Measurements from ENCODE around the gene SNX33.
"Not testable (repeated sequence)": the region's sequence is repeated elsewhere in the genome, so short reads cannot be mapped to it uniquely, and the experiment has no call there.

The SNX33 gene

DNA sequence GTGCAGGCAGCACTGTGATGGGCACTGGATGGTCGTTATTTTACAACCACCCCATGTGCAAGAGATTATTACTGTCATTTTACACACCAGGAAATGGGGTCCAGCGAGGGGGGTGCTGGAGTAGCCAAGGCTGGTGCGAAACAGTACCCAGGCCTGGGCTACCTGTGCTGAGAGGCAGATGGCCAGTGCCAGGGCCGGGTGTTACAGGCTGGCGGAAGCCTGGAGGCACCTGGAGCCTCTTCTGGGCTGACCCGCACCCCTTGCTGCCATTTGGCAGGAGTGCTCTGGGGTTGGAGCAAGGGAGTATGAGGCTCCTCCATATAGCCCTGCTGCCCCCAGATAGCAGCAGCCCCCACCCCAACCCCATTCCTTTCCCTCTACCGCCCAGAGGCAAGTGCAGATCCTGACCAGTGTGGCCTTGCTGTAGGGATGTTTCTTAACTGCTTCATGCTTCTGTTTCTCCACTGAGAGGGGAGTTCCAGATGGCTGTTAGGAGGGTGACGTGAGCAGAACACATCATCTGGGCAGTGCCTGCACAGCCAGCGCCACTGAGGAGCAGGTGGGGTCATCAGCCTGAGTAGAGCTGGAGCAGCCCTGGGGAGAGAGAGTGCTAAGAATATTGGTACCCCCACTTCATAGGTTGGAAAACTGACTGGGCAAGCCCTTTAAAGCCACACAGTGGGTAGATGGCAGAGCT, 15.3 kb downstream of the SNX33 start:
- DNase-seq, result no peak

DNA sequence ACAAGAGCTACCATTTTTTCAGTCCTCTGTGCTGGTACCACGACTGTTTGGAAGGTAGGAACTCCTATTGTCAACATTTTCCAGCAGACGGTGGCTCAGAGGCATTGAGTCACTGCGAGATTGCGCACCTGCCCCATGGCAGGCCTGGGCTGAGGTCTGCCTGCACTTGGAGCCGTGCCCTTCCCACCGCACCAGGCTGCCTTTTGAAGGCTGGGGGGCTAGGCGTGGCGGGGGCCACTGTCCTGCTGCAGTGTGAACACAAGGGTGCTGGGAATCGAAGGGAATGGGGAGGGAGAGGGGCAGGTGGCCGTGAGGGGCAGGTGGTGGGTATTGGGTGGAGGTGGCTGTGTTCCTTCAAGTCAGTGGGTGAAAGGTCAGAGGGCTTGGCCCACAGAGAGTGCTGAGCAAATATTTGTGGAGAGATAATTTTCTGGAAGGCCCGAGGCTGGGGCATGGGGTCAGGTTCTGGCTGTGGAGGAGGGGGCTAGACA, 16.3 kb downstream of the SNX33 start:
- DNase-seq, result no peak

DNA sequence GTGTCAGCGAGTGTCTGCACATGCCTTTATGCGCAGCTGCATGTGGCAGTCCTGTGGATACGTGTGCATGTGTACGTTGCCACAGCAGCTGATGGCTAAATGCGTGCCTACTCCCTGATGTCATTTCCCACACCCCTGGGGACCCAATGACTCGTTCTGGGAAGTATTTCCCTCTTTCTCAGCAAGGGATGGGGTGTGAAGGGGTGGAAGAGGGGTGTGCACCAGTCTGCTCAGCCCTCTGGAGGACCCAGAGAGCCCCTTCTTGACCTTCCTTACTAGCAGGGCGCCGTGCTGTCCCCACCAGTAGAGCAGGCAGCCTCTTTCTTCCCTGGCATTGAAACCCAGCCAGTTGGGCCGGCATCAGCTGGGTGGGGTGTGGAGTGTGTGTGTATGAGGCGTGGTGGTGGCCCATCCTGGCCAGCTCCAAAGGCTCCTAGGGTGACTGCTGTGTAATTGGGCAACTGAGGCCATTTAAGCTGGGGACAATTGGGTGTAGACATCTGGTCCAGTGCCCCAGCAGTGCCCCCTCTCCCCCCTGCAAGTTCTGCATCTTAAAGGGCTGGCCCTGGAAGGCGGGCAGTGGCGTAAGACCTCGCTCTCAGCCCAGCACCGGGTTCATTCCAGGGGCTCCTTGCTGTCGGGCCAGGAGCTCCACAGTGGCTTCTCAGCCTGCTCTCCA, 19.2 kb downstream of the SNX33 start:
- no peak for DNase-seq

DNA sequence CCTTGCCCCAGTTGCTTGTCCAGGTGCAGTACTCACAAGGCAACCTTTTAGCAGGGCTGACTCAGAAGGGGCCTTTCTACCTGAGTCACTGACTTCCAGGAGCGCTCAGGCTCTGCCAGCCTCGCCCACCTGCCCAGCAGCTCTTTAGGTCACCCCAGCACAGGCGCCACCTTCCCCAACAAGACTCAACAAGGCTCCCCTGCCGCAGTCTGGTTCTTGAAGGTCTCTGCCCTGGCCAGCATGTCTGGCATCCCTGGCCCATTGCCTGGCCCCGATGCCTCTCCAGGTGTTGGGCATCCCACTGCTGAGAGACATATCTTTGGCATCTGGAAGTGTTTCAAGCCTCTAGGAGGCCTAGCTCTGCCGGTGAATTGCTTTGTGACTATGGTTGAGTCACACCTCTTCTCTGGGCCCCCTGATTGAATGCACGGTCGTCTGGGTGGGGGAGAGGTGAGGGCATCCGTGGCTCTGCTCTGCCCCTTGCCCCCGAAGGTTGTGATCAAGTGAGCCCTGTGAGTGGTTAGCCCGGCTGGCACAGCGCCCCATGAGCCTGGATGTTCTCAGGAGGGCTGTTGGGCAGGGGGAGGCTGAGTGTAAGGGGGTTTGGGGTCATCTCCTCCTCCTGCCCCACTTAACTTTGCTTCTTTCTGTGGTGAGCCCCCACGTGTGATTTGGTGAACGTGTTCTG, 21.6 kb downstream of the SNX33 start:
- no peak for DNase-seq

DNA sequence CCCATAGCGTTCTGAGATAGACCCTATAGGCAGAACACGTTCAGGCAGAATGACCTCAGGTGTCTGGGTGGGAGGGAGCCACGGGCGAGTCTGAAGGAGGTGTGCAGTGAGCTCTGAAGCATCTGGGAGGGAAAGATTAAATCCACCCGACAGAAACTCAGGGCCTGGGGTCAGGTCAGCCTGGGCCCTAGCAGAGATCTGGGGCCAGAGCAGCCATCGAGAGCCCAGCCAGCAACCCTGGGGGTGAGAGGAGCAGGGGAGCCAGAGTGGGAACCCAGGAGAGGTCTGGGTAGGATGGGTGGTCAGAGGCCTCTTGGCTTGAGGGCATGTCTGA, 22.1 kb downstream of the SNX33 start:
- no peak for DNase-seq

DNA sequence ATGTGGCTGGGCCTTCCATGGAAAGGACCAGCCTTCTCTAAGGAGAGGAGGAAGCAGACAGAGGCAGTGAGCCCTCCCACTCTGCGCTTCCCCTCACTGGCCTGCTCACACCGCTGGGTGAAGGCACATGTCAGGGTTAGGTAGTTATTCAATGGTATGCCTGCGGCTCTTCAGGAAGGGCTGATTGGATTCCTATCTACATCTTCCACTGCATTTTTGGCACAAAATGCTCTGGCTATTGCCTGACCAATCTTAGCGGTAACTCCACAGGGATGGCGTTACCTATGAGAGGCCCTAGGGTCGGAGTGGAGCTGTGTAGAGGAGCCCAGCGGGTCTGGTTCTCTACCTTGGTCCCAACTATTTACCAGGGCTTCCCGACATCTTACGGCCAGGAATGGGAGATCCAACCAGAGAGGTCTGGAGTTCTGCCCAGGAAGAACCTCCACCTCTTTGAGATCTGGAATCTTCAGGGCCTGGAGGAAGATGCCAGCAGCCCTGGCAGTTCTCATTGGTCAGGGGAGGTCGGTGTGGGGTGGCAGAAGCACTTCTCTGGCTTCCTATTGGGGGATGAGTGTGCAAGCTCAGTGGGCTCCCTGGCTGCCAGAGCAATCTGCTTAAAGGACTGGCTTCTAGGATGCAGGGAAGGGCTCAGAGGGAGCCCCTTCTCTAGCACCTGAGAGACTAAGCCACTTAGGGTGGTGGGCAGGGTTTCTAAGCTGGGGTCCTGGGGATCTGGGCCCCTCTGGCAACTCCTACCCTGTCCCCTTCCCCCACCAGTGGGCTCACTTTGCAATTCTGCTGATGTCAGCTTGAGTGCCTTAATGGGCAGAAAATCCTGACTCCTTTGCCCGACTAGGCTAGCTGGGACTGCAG, 24.3 kb downstream of the SNX33 start:
- no peak for DNase-seq

DNA sequence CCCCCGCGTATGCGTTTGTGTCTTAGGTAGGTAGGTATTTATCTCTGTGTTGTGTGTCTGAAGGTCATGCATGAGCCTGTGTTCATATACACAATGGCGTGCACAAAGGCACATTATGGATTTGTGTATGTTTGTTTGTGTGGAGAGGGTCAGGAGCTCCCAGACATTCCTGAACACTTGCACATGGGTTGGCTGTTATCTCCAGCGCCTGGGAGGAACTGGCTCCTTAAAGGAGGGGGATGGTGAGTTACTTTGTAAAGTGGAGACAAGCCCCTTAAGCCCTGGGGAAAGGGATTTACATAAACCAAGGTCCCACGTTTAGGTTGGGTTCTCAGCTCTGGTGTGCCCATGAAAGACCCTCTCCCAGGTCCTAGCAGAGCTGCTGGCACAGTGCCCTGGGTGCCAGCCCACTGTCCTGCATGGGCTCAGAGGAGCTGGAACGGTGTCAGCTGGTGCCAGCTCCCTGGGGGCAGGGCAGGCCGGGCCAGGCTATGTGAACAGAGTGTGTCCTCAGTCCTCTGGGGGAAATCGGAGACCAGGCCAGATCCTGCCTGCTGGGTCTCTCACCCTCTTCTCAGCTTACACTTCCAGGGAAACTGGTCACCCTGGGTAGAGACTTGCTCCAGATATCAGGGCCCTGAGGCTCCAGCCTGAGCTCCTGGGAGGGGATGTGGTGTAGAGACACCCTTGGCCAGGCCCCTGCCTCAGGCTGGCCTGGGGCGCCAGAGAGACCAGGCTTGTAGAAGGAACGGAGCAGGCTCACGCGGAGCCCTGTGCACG, 25.1 kb downstream of the SNX33 start:
- no peak for DNase-seq

DNA sequence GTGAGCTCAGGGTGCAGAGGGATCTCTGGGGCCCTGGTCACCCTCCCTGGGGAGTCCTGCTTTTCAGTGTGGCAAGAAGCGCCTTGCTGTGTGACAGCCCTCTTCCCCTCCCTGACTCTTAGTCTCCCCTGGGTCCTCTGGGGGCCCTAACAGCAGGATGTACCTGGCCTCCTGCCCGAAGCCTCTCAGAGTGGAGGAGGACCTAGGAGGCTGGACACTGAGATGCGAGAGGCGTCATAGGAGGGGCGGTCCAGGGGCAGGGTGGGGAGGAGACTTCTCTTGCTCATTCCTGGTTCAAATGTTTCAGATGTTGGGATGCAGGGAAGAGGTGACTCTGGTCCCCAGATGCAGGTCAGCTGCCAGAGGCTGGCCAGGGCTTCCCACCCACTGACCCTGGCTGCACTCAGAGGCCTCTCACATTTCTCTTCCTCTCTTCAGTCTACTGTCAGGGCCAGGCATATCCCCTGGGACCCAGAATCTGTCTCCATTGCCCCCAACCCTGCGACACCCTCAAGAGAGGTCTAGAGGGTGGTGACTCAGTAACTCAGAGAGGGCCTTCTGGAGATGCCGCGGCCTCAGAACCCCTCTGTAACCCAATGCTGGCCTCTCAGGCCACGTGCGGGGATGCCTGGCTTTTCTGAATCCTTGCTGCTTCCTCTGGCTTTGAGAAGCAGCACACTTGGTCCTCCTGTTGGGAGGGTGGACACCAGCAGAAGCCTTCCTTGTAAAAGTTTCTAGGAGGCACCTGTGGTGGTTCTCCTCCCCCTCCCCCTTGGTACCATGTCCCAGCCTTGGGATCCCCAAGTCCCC, 25.9 kb downstream of the SNX33 start:
- no peak for DNase-seq

DNA sequence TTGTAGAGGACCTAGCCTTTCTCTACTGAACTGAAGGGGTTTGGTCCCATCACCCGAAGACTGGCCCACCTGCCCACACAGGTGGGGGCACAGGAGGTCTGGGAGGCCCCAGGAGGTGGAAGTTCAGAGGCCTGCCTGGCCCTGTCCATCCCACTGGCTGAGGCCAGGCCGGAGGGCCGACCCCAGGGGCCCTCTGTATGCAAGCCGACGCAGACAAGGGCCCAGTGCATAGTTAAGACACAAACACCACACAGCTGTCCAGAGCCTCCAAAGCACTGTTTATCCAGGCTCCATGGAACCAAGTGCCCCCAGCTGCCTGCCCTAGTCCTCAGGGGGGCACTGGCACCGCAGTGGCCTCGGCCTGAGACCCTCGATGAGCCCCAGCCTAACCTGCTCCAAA, 26.7 kb downstream of the SNX33 start:
- no peak for DNase-seq

DNA sequence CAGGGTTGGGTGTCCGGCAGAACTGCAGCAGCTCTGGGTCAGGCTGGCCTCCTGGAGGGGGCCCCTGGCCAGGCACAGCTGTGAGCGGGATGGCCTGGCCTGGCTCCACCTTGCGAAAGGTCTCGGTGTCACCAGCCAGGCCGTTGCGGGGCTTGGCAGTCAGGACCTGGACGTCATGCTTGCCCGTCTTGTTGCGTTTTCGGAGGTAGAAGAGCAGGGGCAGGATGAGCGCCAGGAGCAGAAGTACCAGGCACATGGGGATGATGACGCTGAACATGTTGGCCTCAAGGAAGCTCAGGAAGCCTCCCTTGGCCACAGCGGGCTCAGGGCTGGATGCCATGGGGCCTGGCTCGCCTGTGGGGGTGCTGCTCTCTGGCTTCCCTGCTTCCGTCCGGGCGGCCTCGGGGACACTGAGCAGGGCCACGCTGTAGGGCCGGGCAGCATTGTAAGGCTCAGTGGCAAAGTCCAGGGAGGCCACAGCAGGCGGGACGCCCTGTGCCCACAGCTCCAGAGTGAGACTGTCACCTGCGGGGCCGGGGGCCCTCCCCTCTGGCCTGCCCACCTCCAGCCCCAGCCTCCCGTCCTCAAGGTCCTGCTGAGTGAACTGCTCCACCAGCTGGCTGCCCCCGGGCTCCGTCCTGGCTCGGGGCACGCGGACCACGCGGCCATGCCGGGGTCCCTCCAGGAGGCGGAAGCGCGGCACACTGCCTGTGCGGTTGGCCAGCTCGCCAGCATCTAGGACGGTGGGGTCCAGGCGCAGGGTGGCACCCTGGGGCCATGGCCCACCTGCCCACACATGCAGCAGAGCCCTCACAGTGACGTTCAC, 28.1 kb downstream of the SNX33 start:
- DNase-seq, result no peak

DNA sequence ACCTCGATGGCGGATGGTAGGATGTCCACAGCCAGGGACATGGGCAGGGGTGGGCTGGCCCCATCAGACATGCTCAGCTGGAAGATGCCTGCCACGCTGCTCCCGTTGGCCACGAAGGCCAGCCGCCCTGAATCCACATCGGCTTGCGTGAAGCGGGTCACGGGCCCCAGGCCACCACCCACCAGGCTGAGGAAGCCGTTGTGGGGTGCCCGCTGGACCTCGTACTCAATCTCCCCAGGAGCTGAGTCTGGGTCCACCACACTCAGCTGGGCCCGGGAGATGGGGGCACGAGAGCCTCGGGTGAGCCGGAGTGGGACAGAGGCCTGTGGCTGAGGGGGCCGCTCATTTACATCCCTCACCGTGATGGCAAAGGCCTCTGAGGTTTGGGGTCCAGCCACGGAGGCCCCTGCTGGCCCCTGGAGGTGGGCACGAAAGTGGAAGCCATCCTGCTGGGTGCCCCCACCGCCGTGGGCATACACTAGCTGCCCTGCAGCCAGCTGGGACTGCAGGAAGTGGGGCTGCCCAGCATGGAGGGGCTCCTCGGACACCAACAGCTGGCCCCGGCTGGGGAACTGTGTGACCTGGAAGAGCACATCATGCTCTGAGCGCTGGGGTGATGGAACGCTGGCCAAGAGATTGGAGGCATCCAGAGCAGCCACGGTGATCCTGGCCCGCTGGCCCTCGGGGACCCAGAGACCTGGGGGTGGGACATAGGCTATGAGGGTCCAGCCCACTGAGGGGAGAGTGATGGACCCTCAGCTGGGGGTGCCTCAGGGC, 29.2 kb downstream of the SNX33 start:
- DNase-seq, result no peak

DNA sequence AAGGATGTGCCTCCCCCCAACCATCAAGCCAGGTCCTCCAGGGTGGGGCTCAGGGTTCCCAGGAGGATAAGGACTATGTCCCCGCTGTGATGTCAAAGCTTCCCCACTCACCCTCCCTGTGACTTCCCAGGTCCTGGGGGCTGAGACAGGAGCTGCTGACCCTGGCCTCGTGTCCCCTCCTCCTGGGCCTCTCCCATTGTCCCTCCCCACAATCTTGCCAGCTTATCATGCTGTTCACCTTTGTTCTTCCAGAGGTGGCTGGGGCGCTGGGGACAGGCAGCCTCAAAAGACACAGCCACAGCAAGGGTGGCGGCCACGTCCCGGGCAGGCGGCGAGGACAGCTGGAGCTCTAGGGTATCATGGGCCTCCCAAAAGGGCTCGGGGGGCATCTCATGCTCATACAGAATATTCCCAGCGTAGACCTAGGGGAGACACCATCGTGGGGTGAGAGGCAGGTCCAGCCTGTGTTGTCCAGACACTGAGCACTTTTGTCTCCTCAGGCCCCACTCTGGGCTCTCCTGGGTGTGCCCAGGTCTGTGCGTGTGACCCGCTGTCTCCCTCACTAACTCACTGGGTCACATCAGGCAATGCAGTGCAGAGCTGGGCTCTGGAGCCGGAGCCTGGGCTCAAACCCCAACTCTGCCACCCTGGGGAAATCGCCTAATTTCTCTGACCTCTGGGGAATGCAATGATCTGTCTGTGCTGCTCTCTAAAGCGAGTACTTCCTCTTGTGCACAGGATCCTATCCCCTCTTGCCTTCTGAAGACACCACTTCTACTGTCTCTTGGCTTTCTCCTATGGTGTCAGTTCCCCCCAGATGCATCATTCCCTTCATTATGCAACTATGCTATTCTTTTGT, 30.0 kb downstream of the SNX33 start:
- no peak for DNase-seq

DNA sequence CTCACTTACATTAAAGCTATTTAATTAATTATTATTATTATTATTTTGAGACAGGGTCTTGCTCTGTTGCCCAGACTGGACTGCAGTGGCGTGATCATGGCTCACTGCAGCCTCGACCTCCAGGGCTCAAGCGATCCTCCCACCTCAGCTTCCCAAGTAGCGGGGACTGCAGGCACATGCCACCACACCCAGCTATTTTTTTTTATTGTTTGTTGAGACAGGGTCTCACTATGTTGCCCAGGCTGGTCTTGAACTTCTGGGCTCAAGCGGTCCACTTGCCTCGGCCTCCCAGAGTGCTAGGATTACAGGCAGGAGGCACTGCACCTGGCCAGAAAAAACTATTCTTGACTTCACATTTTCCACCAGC, 30.6 kb downstream of the SNX33 start:
- not testable (repeated sequence) for DNase-seq

DNA sequence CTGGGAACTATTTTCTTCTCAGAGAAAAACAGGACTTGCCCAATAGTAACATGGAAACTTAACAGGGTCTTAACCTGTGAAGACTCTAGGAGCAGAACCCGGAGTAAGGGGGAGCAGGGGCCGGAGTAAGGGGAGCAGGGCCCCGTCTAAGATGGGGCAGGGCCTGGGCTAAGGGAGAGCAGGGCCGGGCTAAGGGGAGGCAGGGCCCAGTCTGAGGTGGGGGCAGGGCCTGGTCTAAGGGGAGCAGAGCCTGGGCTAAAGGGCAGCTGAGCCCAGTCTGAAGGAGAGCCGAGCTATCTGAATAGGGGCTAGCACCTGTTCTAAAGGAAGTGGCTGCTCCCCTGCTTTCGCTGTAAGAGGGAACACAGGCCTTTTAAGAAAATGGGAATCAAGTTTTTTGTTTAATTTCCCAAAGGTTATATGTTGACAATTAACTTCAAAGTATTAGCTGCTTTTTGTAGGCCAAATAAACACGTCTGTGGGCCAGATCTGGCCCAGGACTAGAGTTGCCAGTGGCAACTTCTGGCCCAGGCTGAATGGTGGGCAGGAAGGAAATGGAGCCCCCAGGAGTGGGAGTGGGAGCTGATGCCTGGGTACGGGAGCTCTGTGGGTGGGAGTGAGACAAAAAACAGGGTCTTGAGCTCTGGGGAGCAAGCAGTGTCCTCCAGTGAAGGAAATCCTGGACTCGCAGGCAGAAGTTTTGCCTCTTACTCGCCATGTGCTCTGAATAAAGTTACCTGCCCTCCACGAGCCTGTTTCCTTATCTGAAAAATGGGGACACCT, 32.5 kb downstream of the SNX33 start:
- no peak for DNase-seq

DNA sequence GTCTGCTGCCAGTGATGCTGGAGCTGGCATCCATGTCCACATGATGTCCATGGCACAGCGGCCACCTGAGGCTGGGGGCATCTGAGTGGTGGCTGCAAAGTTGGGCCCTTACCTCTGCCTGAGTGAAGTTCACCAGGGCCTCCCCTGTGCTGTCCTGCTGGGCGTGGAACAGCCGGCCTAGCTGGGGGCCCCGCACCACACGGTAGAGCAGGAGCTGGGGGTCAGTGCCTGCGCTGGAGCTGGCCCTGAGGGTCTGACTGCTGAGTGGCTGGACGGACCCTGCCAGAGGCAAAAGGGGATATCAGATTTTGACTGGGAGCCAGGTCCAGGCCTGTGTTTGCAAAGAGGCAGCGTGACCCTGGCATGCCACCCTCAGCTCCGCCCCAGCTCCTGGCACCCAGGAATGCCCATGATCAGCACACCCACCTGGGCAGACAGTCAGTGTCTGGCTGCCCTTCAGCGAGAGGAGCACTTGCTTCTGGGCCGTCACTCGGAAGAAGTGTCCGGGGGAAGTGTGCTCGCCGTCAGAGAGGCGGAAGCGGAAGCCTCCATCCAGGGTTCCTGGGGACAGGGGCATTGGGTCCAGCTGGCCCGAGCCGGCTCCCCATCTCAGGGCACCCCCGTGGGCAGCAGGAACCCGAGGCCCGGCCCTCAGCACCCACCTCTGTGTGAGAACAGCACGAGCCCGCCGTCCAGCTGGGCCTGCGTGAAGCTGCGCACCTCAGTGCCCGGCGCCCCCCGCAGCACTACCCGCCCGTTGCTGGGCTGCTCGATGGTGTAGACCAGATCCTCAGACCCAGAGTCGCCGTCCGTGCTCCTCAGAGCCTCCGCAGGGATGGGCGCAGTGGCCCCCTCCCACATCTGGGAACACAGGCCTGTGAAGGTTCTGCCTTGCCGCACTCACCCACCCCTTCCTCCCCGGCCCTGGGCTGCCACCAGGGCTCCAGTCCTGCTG, 34.7 kb downstream of the SNX33 start:
- DNase-seq, result no peak

DNA sequence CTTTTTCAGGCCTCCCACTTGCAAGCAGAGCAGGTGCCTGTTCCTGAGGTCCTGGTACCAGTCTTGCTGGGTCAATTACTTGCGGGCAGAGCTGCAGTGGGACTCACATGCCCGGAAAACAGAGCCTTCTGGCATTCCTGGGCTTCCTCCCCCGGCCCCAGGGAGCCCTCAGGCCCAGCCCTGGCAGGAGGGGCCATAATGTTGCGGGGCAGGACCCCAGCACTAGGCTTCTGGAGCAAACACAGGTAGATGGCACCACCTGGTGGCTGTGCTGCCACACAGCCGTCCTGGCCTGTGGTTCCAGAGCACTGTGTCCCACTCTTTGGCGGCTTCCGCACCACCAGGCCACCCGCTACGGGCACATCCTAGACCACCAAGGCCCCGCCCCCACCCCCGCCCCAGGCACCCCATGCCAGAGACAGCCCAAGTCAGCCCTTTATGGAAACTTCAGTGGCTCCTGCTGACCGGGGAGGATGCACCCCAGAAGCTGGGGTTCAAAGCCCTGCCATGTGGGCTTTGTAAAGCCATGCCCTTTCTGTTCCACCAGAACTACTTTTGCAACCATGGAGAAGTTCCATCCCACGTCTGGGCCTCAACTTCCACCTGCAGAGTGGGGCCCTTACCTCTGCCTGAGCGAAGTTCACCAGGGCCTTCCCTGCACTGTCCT, 36.1 kb downstream of the SNX33 start:
- DNase-seq, result peak; percentile 27
